GM12878 (cell line): ENCODE measurements around the gene RAD51B. TPM values are rescaled to one million over a fixed set of nuclear protein-coding genes. Genes with fewer than 3 reads are reported as not detected.

Experiments
- BCL3 ChIP-seq: IDR thresholded peaks from 2 replicates; pipeline ENCODE4 v1.6.1; 2011; ENCODE audit warnings: borderline replicate concordance, low read depth, mild to moderate bottlenecking, moderate library complexity, low read length; ENCODE audit not compliant: insufficient read depth, poor library complexity, severe bottlenecking
- BCLAF1 ChIP-seq: fragments of 450-650 bp; IDR thresholded peaks from 2 replicates; pipeline ENCODE4 v1.6.1; 2017; ENCODE audit warnings: antibody characterized with exemption, mild to moderate bottlenecking, moderate library complexity
- CEBPB ChIP-seq, 2 experiments: fragments of 150-350 bp in 1 of 2; IDR thresholded peaks; 2 replicates each; pipeline ENCODE4 v1.6.1; 2012 to 2014; ENCODE audit warnings: low read depth in 2 of 2, low read length in 2 of 2, borderline replicate concordance in 1 of 2, inconsistent platforms in 1 of 2
- DPF2 ChIP-seq: fragments of 450-650 bp; IDR thresholded peaks from 2 replicates; pipeline ENCODE4 v1.6.1; 2017; ENCODE audit warnings: mild to moderate bottlenecking
- EED ChIP-seq: sonication (generic); IDR thresholded peaks from 2 replicates; pipeline ENCODE4 v1.6.1; 2016; ENCODE audit warnings: antibody characterized with exemption, low read depth
- ELK1 ChIP-seq: IDR thresholded peaks from 2 replicates; pipeline ENCODE4 v1.6.1; 2012; ENCODE audit warnings: low read depth, low read length, improper control_type of control experiment
- FOXM1 ChIP-seq: IDR thresholded peaks from 2 replicates; pipeline ENCODE4 v1.6.1; 2012; ENCODE audit warnings: low read depth, mild to moderate bottlenecking, inconsistent platforms, low read length, moderate library complexity
- JUNB ChIP-seq: IDR thresholded peaks from 2 replicates; pipeline ENCODE4 v1.6.1; 2016; ENCODE audit warnings: antibody characterized with exemption, mild to moderate bottlenecking
- MTA2 ChIP-seq: fragments of 450-650 bp; IDR thresholded peaks from 2 replicates; pipeline ENCODE4 v1.6.1; 2016; ENCODE audit warnings: low read depth, mild to moderate bottlenecking, moderate library complexity
- MYB ChIP-seq: fragments of 150-350 bp; IDR thresholded peaks from 2 replicates; pipeline ENCODE4 v1.6.1; 2014; ENCODE audit warnings: mild to moderate bottlenecking, low read depth, low read length, borderline replicate concordance
- NR2C1 ChIP-seq: fragments of 450-650 bp; IDR thresholded peaks from 2 replicates; pipeline ENCODE4 v1.6.1; 2017; ENCODE audit warnings: antibody characterized with exemption, mild to moderate bottlenecking, moderate library complexity
- PAX5 ChIP-seq: IDR thresholded peaks from 2 replicates; pipeline ENCODE4 v1.6.1; 2011; ENCODE audit warnings: low read depth, low read length, borderline replicate concordance
- POLR2AphosphoS2 ChIP-seq: IDR thresholded peaks from 2 replicates; pipeline ENCODE4 v1.6.1; 2011; ENCODE audit warnings: low read depth, mild to moderate bottlenecking, low read length, improper control_type of control experiment, moderate library complexity
- RCOR1 ChIP-seq: conservative IDR thresholded peaks from 2 replicates; pipeline ENCODE4 v1.6.1; 2012; ENCODE audit warnings: low read depth, low read length, improper control_type of control experiment
- REST ChIP-seq: IDR thresholded peaks from 2 replicates; pipeline ENCODE4 v1.6.1; 2012; ENCODE audit warnings: mild to moderate bottlenecking, low read depth, low read length
- SIN3A ChIP-seq: IDR thresholded peaks from 2 replicates; pipeline ENCODE4 v1.6.1; 2012; ENCODE audit warnings: low read depth, low read length, improper control_type of control experiment
- SREBF2 ChIP-seq: IDR thresholded peaks from 2 replicates; pipeline ENCODE4 v1.6.1; 2012; ENCODE audit warnings: mild to moderate bottlenecking, low read length
- TCF12 ChIP-seq: IDR thresholded peaks from 2 replicates; pipeline ENCODE4 v1.6.1; 2011; ENCODE audit warnings: low read depth, mild to moderate bottlenecking, low read length
- TCF7 ChIP-seq: IDR thresholded peaks from 2 replicates; pipeline ENCODE4 v1.6.1; 2014; ENCODE audit warnings: antibody characterized with exemption, borderline replicate concordance
- ZNF217 ChIP-seq: fragments of 450-650 bp; IDR thresholded peaks from 2 replicates; pipeline ENCODE4 v1.6.1; 2017; ENCODE audit warnings: antibody characterized with exemption, mild to moderate bottlenecking
- polyA plus RNA-seq, 11 experiments: library from polyadenylated mRNA; depleted of rRNA in 4 of 11; unstranded in 6 of 11; stranded (reverse) in 5 of 11; fragments of >200 nt; fragmentation: Nextera tagmentation in 4 of 11; fragmentation: Illumina TruSeq in 1 of 11; extraction: Ambion mirVana in 4 of 11; extraction: Trizol in 1 of 11; gene quantifications; 1 replicate in 1 of 11; 2 replicates in 10 of 11; pipeline versions ENCODE4 v1.2.1 to v1.2.3, GENCODE V29; 2011 to 2016; ENCODE audit warnings: inconsistent platforms in 2 of 11, missing spikeins in 2 of 11, low read depth in 1 of 11
- total RNA-seq, 4 experiments: library from RNA; depleted of rRNA in 3 of 4; stranded (reverse); fragments of >200 nt in 3 of 4; fragmentation: Illumina TruSeq in 1 of 4; extraction: Trizol in 1 of 4; gene quantifications; 2 replicates each; pipeline versions ENCODE4 v1.2.1 to v1.2.3, GENCODE V29; 2013 to 2021

The RAD51B gene
- total and polyA plus RNA-seq, 10 of the 15 experiments (the other 5 are each of a cell fraction or from before 2014, with no cell fraction given): 9.8 to 26.8 (median 21.3) TPM

- TF ChIP-seq CEBPB (IDR thresholded peaks at IDR 0.05; ENCODE audit: borderline replicate concordance in 1 of 2, low read depth in 2 of 2, low read length in 2 of 2) (no peak), MYB (no peak), FOXM1 (peak; percentile 85), RCOR1 (peak; percentile 81; the same call in 1 of the 2 replicates), PAX5 (peak; percentile 57; the same call in 1 of the 2 replicates), EED (peak; percentile 68), ELK1 (no peak), JUNB (no peak), TCF12 (0 out of 2 replicates have a peak, but pooled peaks have one; percentile 15), NR2C1 (no peak), REST (no peak), BCL3 (no peak), DPF2 (peak; percentile 72; the same call in 1 of the 2 replicates), SREBF2 (no peak), TCF7 (no peak), MTA2 (peak; percentile 62), POLR2AphosphoS2 (no peak), SIN3A (peak; percentile 74; the same call in 1 of the 2 replicates), ZNF217 (no peak), BCLAF1 (no peak)
Observed at GRCh38 chr14:68506645-68507419, 687.3 kb downstream of the RAD51B start (continued).
